GM21619 (cell line): ENCODE data around the gene TMEM164.

Experiments used
- ATAC-seq: cut with Tn5 transposase; IDR thresholded peaks from one replicate; pipeline ENCODE4 v1.9.1; 2021; ENCODE audit not compliant: unreplicated experiment

Gene TMEM164

GRCh38 chrX:110159865-110160264 is 157.0 kb downstream of the TMEM164 start:
- ATAC-seq = no peak

- ATAC-seq = no peak
Observed at GRCh38 chrX:110161361-110161686, 158.4 kb downstream of the TMEM164 start.

- ATAC-seq = no peak
Observed at GRCh38 chrX:110162131-110162530, 159.2 kb downstream of the TMEM164 start.

- ATAC-seq = no peak
Observed at GRCh38 chrX:110162867-110163266, 160.0 kb downstream of the TMEM164 start.

- ATAC-seq = no peak
Observed at GRCh38 chrX:110163488-110163887, 160.6 kb downstream of the TMEM164 start.

GRCh38 chrX:110167952-110168451 is 165.1 kb downstream of the TMEM164 start:
- no peak for ATAC-seq

GRCh38 chrX:110168585-110168984 is 165.7 kb downstream of the TMEM164 start:
- ATAC-seq = no peak

- no peak for ATAC-seq
Observed at GRCh38 chrX:110170029-110170428, 167.1 kb downstream of the TMEM164 start.

GRCh38 chrX:110171442-110171841 is 168.5 kb downstream of the TMEM164 start:
- no peak for ATAC-seq

GRCh38 chrX:110172215-110172614 is 169.3 kb downstream of the TMEM164 start:
- peak; percentile 98 for ATAC-seq

- no peak for ATAC-seq
Observed at GRCh38 chrX:110173192-110174175, 170.6 kb downstream of the TMEM164 start.

GRCh38 chrX:110175146-110175545 is 172.2 kb downstream of the TMEM164 start:
- no peak for ATAC-seq

- no peak for ATAC-seq
Observed at GRCh38 chrX:110175696-110176095, 172.8 kb downstream of the TMEM164 start.

- ATAC-seq = no peak
Observed at GRCh38 chrX:110178179-110178865, 175.4 kb downstream of the TMEM164 start.

- ATAC-seq = peak; percentile 23
Observed at GRCh38 chrX:110180176-110180927, 177.4 kb downstream of the TMEM164 start.

GRCh38 chrX:110180928-110181310 is 178.0 kb downstream of the TMEM164 start:
- ATAC-seq = peak; percentile 88

- no peak for ATAC-seq
Observed at GRCh38 chrX:110181459-110182137, 178.7 kb downstream of the TMEM164 start.

- ATAC-seq = no peak
Observed at GRCh38 chrX:110182362-110182761, 179.4 kb downstream of the TMEM164 start.

- ATAC-seq = no peak
Observed at GRCh38 chrX:110182865-110183264, 180.0 kb downstream of the TMEM164 start.

GRCh38 chrX:110183314-110183713 is 180.4 kb downstream of the TMEM164 start:
- ATAC-seq = no peak
